HUES6 (cell line): ENCODE data around the gene NAP1L2.
"Not testable (repeated sequence)": the region's sequence is repeated elsewhere in the genome, so short reads cannot be mapped to it uniquely, and the experiment has no call there.

Source experiments
- H3K27ac ChIP-seq: 2 replicates; pipeline ENCODE4 v1.7.0; 2013; ENCODE audit warnings: low read depth, mild to moderate bottlenecking, low read length, inconsistent platforms
- H3K27me3 ChIP-seq: 2 replicates; pipeline ENCODE4 v1.6.1; 2013; ENCODE audit warnings: low read length; ENCODE audit not compliant: control insufficient read depth, insufficient read depth
- H3K36me3 ChIP-seq: 2 replicates; pipeline ENCODE4 v1.6.1; 2013; ENCODE audit warnings: low read length; ENCODE audit not compliant: control insufficient read depth, insufficient read depth
- H3K4me1 ChIP-seq: 2 replicates; pipeline ENCODE4 v1.6.1; 2013; ENCODE audit warnings: low read length; ENCODE audit not compliant: control insufficient read depth, insufficient read depth
- H3K4me3 ChIP-seq: 2 replicates; pipeline ENCODE4 v1.5.1; 2013; ENCODE audit warnings: low read depth, low read length
- H3K9ac ChIP-seq: one replicate; pipeline ENCODE4 v1.6.1; 2013; ENCODE audit warnings: mild to moderate bottlenecking, low read length
- H3K9me3 ChIP-seq: 2 replicates; pipeline ENCODE4 v1.6.1; 2013; ENCODE audit warnings: low read depth, low read length; ENCODE audit not compliant: control insufficient read depth, insufficient read depth

NAP1L2 gene, protein sequence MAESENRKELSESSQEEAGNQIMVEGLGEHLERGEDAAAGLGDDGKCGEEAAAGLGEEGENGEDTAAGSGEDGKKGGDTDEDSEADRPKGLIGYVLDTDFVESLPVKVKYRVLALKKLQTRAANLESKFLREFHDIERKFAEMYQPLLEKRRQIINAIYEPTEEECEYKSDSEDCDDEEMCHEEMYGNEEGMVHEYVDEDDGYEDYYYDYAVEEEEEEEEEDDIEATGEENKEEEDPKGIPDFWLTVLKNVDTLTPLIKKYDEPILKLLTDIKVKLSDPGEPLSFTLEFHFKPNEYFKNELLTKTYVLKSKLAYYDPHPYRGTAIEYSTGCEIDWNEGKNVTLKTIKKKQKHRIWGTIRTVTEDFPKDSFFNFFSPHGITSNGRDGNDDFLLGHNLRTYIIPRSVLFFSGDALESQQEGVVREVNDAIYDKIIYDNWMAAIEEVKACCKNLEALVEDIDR

DNA sequence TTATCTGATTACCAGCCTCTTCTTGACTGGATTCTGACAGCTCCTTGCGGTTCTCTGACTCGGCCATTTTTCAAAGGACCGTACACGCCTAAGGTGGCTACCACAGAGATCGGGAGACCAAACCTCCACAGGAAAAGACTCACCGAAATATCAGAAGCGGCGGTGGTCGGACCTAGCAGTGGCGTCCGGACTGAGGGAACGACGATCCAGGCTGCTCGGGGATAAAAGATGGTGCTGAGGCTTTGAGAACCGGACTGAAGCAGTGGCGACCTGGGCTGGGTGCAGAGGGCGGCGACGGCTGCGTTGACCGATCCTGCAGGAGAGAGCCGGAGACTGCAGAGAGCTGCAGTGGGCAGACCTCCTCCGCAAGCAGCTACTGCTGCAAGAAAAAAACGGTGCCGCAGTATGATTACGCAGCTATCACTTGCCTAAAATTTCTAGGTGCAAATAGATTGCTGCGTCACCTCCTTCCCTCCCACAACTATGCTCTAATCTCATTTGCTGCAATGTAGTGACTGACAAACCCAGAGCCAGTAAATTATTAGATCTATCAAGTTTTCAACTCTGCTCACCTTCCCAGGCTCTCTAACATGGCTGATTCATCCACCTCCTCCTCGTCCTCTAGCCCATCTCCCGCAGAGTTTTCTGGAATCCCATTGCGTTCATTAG lies at the start of gene NAP1L2:
TSS of gene NAP1L2 (minus strand) at position 426 of the 669 bp plus-strand sequence. CDS start at position 67, 359 bp downstream.
- Histone ChIP-seq H3K9me3 (peaks cover 10% of the 10 kb centered on the region; the same call in 1 of the 2 replicates), H3K4me3 (peak within 1 kb of the TSS; percentile 75), H3K9ac (peak within 1 kb of the TSS; percentile 75), H3K36me3 (no peaks in the 10 kb centered on the region), H3K4me1 (no peaks in the 10 kb centered on the region), H3K27me3 (no peaks in the 10 kb centered on the region; the same call in 1 of the 2 replicates), H3K27ac (no peak within 1 kb of the TSS)

DNA sequence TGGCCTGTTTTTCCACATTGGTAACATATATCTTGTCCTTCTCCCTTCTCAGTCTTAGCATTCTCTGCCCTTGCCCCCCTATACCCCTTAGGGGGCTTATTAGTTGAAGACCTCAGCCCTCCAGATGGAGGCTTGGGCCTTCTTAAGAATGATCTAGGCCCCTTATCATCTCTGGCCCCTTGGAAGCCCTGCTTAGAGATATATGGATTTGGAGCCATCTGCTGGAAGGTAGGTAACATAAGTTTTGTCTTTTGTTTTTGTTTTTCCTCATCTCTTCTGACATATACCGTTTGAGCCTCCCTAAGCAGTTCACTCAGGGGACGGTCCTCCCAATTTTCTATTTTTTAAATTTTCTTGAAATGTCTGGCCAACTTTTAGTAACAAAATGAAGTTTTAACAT lies 48.3 kb upstream of the NAP1L2 start:
- Histone ChIP-seq H3K9ac (no peak overlapping the region), H3K4me1 (no peaks in the 10 kb centered on the region), H3K9me3 (peaks cover 5% of the 10 kb centered on the region; the same call in 1 of the 2 replicates), H3K27me3 (no peaks in the 10 kb centered on the region; the same call in 1 of the 2 replicates), H3K4me3 (no peak overlapping the region), H3K27ac (no peak overlapping the region), H3K36me3 (no peaks in the 10 kb centered on the region)

DNA sequence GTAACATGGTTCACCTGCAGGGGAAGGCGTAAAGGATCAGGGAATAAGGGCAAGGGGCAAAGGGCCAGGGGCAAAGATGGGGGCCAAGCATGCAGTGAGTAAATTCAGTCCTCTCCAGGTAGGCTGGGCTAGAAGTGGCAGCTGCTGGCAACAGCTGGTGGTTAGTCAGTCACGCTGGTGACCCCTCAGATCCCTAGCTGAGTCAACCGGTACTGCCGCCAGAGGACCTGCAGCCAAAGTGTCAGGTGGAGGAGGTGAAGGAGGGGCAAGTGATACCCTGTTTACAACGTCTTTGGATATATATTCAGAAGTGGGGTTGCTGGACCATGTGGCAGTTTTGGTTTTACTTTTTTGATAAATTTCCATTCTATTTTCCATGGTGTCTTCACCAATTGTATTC lies 24.6 kb upstream of the NAP1L2 start:
- Histone ChIP-seq H3K27me3 (no peaks in the 10 kb centered on the region; the same call in 1 of the 2 replicates), H3K4me3 (no peak overlapping the region), H3K27ac (no peak overlapping the region), H3K9ac (no peak overlapping the region), H3K9me3 (peaks cover 11% of the 10 kb centered on the region; the same call in 1 of the 2 replicates), H3K4me1 (no peaks in the 10 kb centered on the region), H3K36me3 (no peaks in the 10 kb centered on the region)

DNA sequence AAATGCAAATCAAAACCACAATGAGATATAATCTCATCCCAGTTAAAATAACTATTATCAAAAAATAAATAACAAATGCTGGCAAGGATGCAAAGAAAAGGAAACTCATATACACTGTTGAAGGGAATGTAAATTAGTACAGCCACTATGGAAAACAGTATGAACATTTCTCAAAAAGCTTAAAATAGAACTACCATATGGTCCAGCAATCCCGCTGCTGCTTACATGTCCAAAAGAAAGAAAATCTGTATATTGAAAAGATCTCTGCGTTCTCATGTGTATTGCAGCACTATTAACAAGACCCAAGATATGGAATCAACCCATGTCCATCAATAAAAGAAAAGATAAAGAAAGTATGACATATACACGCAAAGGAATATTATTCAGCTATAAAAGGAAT lies 3.0 kb upstream of the NAP1L2 start:
- H3K27ac ChIP-seq, result no peak overlapping the region
- H3K4me3 ChIP-seq, result no peak overlapping the region
- no peaks in the 10 kb centered on the region for H3K36me3 ChIP-seq
- peaks cover 15% of the 10 kb centered on the region for H3K9me3 ChIP-seq
- H3K27me3 ChIP-seq, result no peaks in the 10 kb centered on the region; the same call in 1 of the 2 replicates
- no peaks in the 10 kb centered on the region for H3K4me1 ChIP-seq
- no peak overlapping the region for H3K9ac ChIP-seq

DNA sequence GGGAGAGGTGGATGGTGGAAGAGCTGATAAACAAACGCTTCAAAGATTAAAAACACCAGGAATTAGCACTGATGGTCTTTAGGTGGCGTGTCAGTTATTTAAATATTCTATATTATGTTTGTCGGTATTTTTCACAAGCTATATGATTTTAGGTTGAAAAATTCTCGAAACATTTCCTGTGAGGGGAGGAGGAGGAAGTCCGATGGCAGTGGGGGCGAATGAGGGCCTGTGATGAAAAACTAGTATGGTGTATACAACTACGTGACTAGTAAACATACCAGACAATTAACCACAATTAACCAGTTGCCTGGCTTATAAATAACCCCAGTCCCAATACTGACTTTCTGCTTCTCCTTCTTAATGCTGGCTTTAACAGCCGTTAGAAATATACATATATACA lies 595 bp upstream of the NAP1L2 start:
- H3K27me3 ChIP-seq, result no peaks in the 10 kb centered on the region; the same call in 1 of the 2 replicates
- no peak overlapping the region for H3K9ac ChIP-seq
- H3K36me3 ChIP-seq, result no peaks in the 10 kb centered on the region
- H3K9me3 ChIP-seq, result peaks cover 12% of the 10 kb centered on the region; the same call in 1 of the 2 replicates
- no peak overlapping the region for H3K27ac ChIP-seq
- H3K4me3 ChIP-seq, result peak overlapping the region; percentile 75
- no peaks in the 10 kb centered on the region for H3K4me1 ChIP-seq

DNA sequence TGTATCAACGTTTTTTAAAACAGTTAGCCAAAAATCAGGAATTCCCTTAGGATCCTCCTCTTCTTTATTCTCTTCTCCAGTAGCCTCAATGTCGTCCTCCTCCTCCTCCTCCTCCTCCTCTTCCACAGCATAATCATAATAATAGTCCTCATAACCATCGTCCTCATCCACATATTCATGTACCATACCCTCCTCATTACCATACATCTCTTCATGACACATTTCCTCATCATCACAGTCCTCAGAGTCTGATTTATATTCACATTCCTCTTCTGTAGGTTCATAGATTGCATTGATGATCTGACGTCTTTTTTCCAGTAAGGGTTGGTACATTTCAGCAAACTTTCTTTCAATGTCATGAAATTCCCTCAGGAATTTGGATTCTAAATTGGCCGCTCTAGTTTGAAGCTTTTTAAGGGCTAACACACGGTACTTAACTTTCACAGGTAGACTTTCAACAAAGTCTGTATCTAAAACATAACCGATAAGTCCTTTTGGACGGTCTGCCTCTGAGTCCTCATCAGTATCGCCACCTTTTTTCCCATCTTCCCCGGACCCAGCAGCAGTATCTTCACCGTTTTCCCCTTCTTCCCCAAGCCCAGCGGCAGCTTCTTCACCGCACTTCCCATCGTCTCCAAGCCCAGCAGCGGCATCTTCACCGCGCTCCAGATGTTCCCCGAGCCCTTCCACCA lies 771 bp downstream of the NAP1L2 start:
- Histone ChIP-seq H3K4me1 (no peaks in the 10 kb centered on the region), H3K9me3 (peaks cover 8% of the 10 kb centered on the region; the same call in 1 of the 2 replicates), H3K27ac (no peak overlapping the region), H3K36me3 (no peaks in the 10 kb centered on the region), H3K9ac (peak overlapping the region; percentile 75), H3K4me3 (peak overlapping the region; percentile 75), H3K27me3 (no peaks in the 10 kb centered on the region; the same call in 1 of the 2 replicates)

DNA sequence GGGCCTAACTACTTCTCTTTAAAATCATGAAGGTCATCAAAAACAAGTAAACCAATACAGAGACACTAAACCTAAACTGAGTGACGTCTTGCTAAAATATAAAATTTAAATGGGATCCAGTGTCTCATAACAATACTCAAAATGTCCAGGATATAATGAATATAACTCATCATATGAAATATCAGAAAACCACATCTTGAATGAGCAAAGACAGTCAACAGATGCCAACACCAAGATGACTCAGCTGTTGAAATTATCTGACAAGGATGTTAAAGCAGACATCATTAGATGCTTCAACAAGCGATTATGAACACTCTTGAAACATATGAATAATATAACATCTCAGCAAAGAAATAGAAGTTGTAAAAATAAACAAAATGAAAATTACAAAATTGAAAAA lies 8.3 kb downstream of the NAP1L2 start:
- Histone ChIP-seq H3K4me3 (no peak overlapping the region), H3K27me3 (no peaks in the 10 kb centered on the region; the same call in 1 of the 2 replicates), H3K4me1 (no peaks in the 10 kb centered on the region), H3K36me3 (no peaks in the 10 kb centered on the region), H3K9me3 (peaks cover 31% of the 10 kb centered on the region), H3K27ac (no peak overlapping the region), H3K9ac (no peak overlapping the region)

DNA sequence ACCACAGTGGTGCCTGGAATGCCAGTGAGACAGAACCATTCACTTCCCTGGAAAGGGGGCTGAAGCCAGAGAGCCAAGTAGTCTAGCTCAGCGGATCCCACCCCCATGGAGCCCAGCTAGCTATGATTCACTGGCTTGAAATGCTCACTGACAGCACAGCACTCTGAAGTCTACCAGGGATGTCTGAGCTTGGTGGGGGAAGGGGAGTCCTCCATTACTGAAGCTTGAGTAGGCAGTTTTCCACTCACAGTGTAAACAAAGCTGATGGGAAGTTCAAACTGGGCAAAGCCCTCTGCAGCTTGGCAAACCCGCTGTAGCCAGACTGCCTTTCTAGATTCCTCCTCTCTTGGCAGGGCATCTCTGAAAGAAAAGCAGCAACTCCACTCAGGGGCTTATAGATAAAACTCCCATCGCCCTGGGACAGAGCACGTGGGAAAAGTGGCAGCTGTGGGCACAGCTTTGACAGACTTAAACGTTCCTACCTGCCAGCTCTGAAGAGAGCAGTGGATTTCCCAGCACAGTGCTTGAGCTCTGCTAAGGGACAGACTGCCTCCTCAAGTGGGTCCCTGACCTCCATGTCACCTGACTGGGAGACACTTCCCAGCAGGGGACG lies 32.0 kb downstream of the NAP1L2 start:
- Histone ChIP-seq H3K9me3 (peaks cover 23% of the 10 kb centered on the region), H3K36me3 (no peaks in the 10 kb centered on the region), H3K4me1 (no peaks in the 10 kb centered on the region; the same call in 1 of the 2 replicates), H3K27ac (no peak overlapping the region), H3K27me3 (no peaks in the 10 kb centered on the region), H3K4me3 (no peak overlapping the region), H3K9ac (no peak overlapping the region)

DNA sequence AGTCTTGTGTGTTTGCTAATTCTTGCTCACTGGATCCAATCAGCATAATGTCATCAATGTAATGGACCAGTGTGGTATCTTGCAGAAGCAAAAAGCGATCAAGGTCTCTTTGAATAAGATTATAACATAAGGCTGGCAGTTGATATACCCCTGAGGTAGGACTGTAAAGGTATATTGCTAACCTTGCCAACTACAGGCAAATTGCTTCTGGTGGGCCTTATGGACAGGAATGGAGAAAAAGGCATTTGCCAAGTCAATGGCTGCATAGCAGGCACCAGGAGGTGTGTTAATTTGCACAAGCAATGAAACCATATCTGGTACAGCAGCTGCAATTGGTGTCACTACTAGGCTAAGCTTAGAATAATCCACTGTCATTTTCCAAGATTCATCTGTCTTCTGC lies 45.7 kb downstream of the NAP1L2 start:
- H3K4me1 ChIP-seq, H3K27me3 ChIP-seq, H3K36me3 ChIP-seq, H3K9ac ChIP-seq, H3K27ac ChIP-seq, H3K4me3 ChIP-seq: not testable (repeated sequence)
- H3K9me3 ChIP-seq, result peaks cover 20% of the 10 kb centered on the region; the same call in 1 of the 2 replicates
